WTC11 (cell line): ENCODE measurements around the gene CNGA3. TPM values are rescaled to one million over a fixed set of nuclear protein-coding genes. Genes with fewer than 3 reads are reported as not detected.
A peak's percentile ranks its signal among the peaks of the same experiment; 100 is the strongest.

ENCODE experiments used
- ATAC-seq: fragments of 200-7000 bp; cut with Tn5 transposase; 2 replicates; pipeline ENCODE4 v1.10.0; 2021; ENCODE audit warnings: mild to moderate bottlenecking, moderate library complexity
- CTCF ChIA-PET: fragments of 300-600 bp; sonication (Branson Sonifier 250); formaldehyde crosslinking; loops from one replicate; lab custom pipeline; 2021; ENCODE audit warnings: antibody characterized with exemption; lab: Charles Lee
- POLR2A ChIA-PET: fragments of 350-600 bp; sonication (Branson Sonifier 250); formaldehyde crosslinking; loops from one replicate; lab custom pipeline; 2021; ENCODE audit warnings: antibody characterized with exemption; lab: Charles Lee
- DNase-seq: peaks from one replicate; pipeline ENCODE4 v3.0.0; 2021; ENCODE audit warnings: low spot score
- H3K27ac Mint-ChIP-seq: 2 replicates; pipeline ENCODE4 v1.8.0; 2021; ENCODE audit warnings: mixed read lengths
- H3K27me3 Mint-ChIP-seq: 2 replicates; pipeline ENCODE4 v1.8.0; 2021; ENCODE audit warnings: low read depth, mild to moderate bottlenecking, moderate library complexity, mixed read lengths
- H3K36me3 Mint-ChIP-seq: 2 replicates; pipeline ENCODE4 v1.8.0; 2021; ENCODE audit warnings: mixed read lengths
- H3K4me1 Mint-ChIP-seq: 2 replicates; pipeline ENCODE4 v1.8.0; 2022; ENCODE audit warnings: mixed read lengths
- H3K4me3 Mint-ChIP-seq: 2 replicates; pipeline ENCODE4 v1.8.0; 2021; ENCODE audit warnings: mild to moderate bottlenecking, moderate library complexity, mixed read lengths
- H3K9me3 Mint-ChIP-seq: 2 replicates; pipeline ENCODE4 v1.8.0; 2021; ENCODE audit warnings: mixed read lengths
- CREM ChIP-seq: sonication (generic); formaldehyde crosslinking; IDR thresholded peaks from 2 replicates; pipeline ENCODE4 v1.8.1; 2022; ENCODE audit warnings: mild to moderate bottlenecking, missing genetic modification reagents, moderate library complexity
- ETV6 ChIP-seq: sonication (generic); formaldehyde crosslinking; IDR thresholded peaks from 2 replicates; pipeline ENCODE4 v1.8.1; 2022; ENCODE audit warnings: mild to moderate bottlenecking, missing genetic modification reagents
- FOXJ3 ChIP-seq: sonication (generic); formaldehyde crosslinking; IDR thresholded peaks from 2 replicates; pipeline ENCODE4 v1.9.0; 2021; ENCODE audit warnings: missing genetic modification reagents, mild to moderate bottlenecking, borderline replicate concordance
- FOXK1 ChIP-seq: sonication (generic); formaldehyde crosslinking; IDR thresholded peaks from 2 replicates; pipeline ENCODE4 v1.8.0; 2022; ENCODE audit warnings: mild to moderate bottlenecking, moderate library complexity, missing genetic modification reagents
- GRHL2 ChIP-seq: fragments of 250-450 bp; sonication (Bioruptor Pico); IDR thresholded peaks from 2 replicates; pipeline ENCODE4 v1.8.0; 2022; ENCODE audit warnings: mild to moderate bottlenecking, moderate library complexity; ENCODE audit not compliant: insufficient replicate concordance, severe bottlenecking
- JAZF1 ChIP-seq: fragments of 250-450 bp; sonication (Bioruptor Pico); IDR thresholded peaks from 2 replicates; pipeline ENCODE4 v1.9.0; 2021; ENCODE audit warnings: moderate library complexity, mild to moderate bottlenecking, inconsistent platforms
- NFATC4 ChIP-seq: fragments of 250-450 bp; sonication (Bioruptor Pico); IDR thresholded peaks from 2 replicates; pipeline ENCODE4 v1.9.0; 2021; ENCODE audit warnings: mild to moderate bottlenecking
- NR3C1 ChIP-seq: sonication (generic); formaldehyde crosslinking; conservative IDR thresholded peaks from 2 replicates; pipeline ENCODE4 v1.8.1; 2023; ENCODE audit warnings: low read depth, mild to moderate bottlenecking, missing genetic modification reagents
- RELA ChIP-seq: sonication (generic); formaldehyde crosslinking; IDR thresholded peaks from 2 replicates; pipeline ENCODE4 v1.8.1; 2022; ENCODE audit warnings: missing genetic modification reagents, mild to moderate bottlenecking, borderline replicate concordance
- RORB ChIP-seq: fragments of 250-450 bp; sonication (Bioruptor Pico); IDR thresholded peaks from 2 replicates; pipeline ENCODE4 v1.9.0; 2021; ENCODE audit warnings: mild to moderate bottlenecking
- TCF7 ChIP-seq: sonication (generic); formaldehyde crosslinking; IDR thresholded peaks from 2 replicates; pipeline ENCODE4 v1.8.0; 2022; ENCODE audit warnings: mild to moderate bottlenecking, low read depth, missing genetic modification reagents, moderate library complexity
- TEAD1 ChIP-seq: sonication (generic); formaldehyde crosslinking; IDR thresholded peaks from 2 replicates; pipeline ENCODE4 v1.8.0; 2022; ENCODE audit warnings: mild to moderate bottlenecking, missing genetic modification reagents
- TEAD4 ChIP-seq: sonication (generic); formaldehyde crosslinking; IDR thresholded peaks from 2 replicates; pipeline ENCODE4 v1.8.0; 2022; ENCODE audit warnings: mild to moderate bottlenecking, missing genetic modification reagents
- ZNF121 ChIP-seq: sonication (generic); formaldehyde crosslinking; IDR thresholded peaks from 2 replicates; pipeline ENCODE4 v1.8.0; 2023; ENCODE audit warnings: missing genetic modification reagents
- ZNF138 ChIP-seq: sonication (generic); formaldehyde crosslinking; conservative IDR thresholded peaks from 2 replicates; pipeline ENCODE4 v1.8.1; 2022; ENCODE audit warnings: mild to moderate bottlenecking, moderate library complexity, missing genetic modification reagents
- ZNF263 ChIP-seq: sonication (generic); formaldehyde crosslinking; IDR thresholded peaks from 2 replicates; pipeline ENCODE4 v1.8.1; 2022; ENCODE audit warnings: low read depth, mild to moderate bottlenecking, moderate library complexity, missing genetic modification reagents
- ZNF396 ChIP-seq: fragments of 250-450 bp; sonication (Bioruptor Pico); IDR thresholded peaks from 2 replicates; pipeline ENCODE4 v1.8.0; 2021; ENCODE audit warnings: mild to moderate bottlenecking, moderate library complexity, borderline replicate concordance
- ZNF416 ChIP-seq: fragments of 250-450 bp; sonication (Bioruptor Pico); IDR thresholded peaks from 2 replicates; pipeline ENCODE4 v1.9.0; 2021; ENCODE audit warnings: mild to moderate bottlenecking, inconsistent platforms
- total RNA-seq: library from RNA; stranded (reverse); gene quantifications from 3 replicates; pipeline ENCODE4 v1.2.3, GENCODE V29; 2021
- TF ChIP-seq, protein P1 (sequence below): sonication (generic); formaldehyde crosslinking; IDR thresholded peaks from 2 replicates; pipeline ENCODE4 v1.8.1; 2023; ENCODE audit warnings: mild to moderate bottlenecking, missing genetic modification reagents
- TF ChIP-seq, protein P2 (sequence below): fragments of 250-450 bp; sonication (Bioruptor Pico); IDR thresholded peaks from 2 replicates; pipeline ENCODE4 v1.9.0; 2021; ENCODE audit warnings: moderate library complexity, mild to moderate bottlenecking, inconsistent platforms, borderline replicate concordance
- TF ChIP-seq, protein P3 (sequence below): sonication (generic); formaldehyde crosslinking; IDR thresholded peaks from 2 replicates; pipeline ENCODE4 v1.8.1; 2022; ENCODE audit warnings: mild to moderate bottlenecking, missing genetic modification reagents, moderate library complexity, borderline replicate concordance
- TF ChIP-seq, protein P4 (sequence below): sonication (generic); formaldehyde crosslinking; IDR thresholded peaks from 2 replicates; pipeline ENCODE4 v1.8.1; 2023; ENCODE audit warnings: mild to moderate bottlenecking, missing genetic modification reagents, moderate library complexity
- TF ChIP-seq, protein P5 (sequence below): fragments of 200-600 bp; IDR thresholded peaks from 2 replicates; pipeline ENCODE4 v1.8.0; 2022; ENCODE audit warnings: antibody characterized with exemption
- TF ChIP-seq, protein P6 (sequence below): fragments of 250-450 bp; sonication (Bioruptor Pico); IDR thresholded peaks from 2 replicates; pipeline ENCODE4 v1.9.0; 2021; ENCODE audit warnings: mild to moderate bottlenecking

CNGA3 gene
- total RNA-seq, 1 experiment from 2014 or later = not detected

DNA sequence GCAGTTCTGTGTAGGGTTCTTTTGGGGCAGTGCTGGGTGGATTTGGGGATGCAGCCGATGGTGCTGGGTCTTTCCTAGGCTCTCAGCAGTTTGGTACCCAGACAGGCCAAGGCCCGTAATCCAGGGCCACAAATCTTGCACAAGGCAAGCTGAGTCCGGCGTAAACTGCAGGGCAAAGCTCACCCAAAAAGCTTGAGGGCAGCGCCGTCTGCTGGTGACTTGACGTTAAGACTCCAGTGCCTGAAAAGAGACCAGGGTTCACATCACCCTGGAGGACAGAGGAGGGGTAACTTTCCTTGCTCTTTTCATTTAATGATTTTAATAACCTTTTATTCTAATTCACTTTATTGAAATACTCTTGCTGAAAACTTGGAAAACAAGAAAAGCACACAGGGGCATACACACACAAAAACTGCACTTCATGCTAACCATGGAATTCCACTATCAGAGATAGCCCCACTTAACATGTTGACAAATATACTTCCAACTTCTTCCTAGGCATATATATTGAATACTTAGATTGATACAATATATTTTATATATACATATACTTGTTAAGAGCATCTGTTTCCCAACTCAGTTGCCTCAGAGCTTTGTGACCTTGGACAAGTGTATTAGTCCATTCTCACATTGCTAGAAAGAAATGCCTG lies 38.9 kb downstream of the CNGA3 start:
- H3K27ac Mint-ChIP-seq = no peak overlapping the region
- POLR2A ChIA-PET = no interaction called here

DNA sequence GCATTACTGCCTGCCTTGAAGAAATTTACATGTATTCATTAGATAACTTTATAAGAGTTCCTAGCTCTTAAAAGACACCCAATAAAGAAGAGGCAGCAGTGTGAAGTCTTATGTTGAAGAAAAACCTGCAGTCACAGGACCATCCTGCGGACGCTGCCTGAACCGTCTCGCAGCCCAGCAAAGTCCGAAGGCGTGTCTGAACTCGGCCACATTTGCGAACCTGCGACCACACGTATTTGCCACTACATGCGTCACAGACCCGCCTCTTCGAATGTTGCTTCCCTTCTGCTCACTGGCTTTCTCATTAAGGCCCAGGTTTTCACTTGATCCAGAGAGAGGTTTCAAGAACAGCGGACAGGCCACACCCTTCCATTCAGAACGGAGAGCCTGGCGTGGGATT lies 41.2 kb downstream of the CNGA3 start:
- H3K27me3 Mint-ChIP-seq = no peaks in the 10 kb centered on the region
- TF ChIP-seq ZNF396 (CRISPR knock-in tag) (no peak), TEAD1 (CRISPR knock-in tag) (no peak), GRHL2 (CRISPR knock-in tag) (no peak), TEAD4 (CRISPR knock-in tag) (no peak), NR3C1 (no peak), FOXJ3 (CRISPR knock-in tag) (no peak), ETV6 (CRISPR knock-in tag) (no peak), RELA (CRISPR knock-in tag) (no peak)
- TF ChIP-seq, protein P1, sequence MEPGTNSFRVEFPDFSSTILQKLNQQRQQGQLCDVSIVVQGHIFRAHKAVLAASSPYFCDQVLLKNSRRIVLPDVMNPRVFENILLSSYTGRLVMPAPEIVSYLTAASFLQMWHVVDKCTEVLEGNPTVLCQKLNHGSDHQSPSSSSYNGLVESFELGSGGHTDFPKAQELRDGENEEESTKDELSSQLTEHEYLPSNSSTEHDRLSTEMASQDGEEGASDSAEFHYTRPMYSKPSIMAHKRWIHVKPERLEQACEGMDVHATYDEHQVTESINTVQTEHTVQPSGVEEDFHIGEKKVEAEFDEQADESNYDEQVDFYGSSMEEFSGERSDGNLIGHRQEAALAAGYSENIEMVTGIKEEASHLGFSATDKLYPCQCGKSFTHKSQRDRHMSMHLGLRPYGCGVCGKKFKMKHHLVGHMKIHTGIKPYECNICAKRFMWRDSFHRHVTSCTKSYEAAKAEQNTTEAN = no peak
- TF ChIP-seq, protein P2, sequence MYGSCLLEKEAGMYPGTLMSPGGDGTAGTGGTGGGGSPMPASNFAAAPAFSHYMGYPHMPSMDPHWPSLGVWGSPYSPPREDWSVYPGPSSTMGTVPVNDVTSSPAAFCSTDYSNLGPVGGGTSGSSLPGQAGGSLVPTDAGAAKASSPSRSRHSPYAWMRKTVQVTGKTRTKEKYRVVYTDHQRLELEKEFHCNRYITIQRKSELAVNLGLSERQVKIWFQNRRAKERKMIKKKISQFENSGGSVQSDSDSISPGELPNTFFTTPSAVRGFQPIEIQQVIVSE (CRISPR knock-in tag) = no peak
- TF ChIP-seq, protein P3, sequence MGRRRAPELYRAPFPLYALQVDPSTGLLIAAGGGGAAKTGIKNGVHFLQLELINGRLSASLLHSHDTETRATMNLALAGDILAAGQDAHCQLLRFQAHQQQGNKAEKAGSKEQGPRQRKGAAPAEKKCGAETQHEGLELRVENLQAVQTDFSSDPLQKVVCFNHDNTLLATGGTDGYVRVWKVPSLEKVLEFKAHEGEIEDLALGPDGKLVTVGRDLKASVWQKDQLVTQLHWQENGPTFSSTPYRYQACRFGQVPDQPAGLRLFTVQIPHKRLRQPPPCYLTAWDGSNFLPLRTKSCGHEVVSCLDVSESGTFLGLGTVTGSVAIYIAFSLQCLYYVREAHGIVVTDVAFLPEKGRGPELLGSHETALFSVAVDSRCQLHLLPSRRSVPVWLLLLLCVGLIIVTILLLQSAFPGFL (CRISPR knock-in tag) = no peak
- TF ChIP-seq, protein P4, sequence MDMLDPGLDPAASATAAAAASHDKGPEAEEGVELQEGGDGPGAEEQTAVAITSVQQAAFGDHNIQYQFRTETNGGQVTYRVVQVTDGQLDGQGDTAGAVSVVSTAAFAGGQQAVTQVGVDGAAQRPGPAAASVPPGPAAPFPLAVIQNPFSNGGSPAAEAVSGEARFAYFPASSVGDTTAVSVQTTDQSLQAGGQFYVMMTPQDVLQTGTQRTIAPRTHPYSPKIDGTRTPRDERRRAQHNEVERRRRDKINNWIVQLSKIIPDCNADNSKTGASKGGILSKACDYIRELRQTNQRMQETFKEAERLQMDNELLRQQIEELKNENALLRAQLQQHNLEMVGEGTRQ (CRISPR knock-in tag) = no peak
- POLR2A ChIA-PET = no interaction called here
- DNase-seq (no peak), ATAC-seq (no peak)
- H3K4me1 Mint-ChIP-seq = peaks cover 13% of the 10 kb centered on the region
- no peak overlapping the region for H3K27ac Mint-ChIP-seq
- H3K9me3 Mint-ChIP-seq = no peaks in the 10 kb centered on the region
- CTCF ChIA-PET = interaction anchor here (0.6 kb wide), 1 partner anchor 723 kb away, joined by 3 read pairs; no protein-coding TSS in a partner anchor
- H3K36me3 Mint-ChIP-seq = no peaks in the 10 kb centered on the region
- H3K4me3 Mint-ChIP-seq = no peak overlapping the region

More for the DNA sequence above, 38.9 kb downstream of the CNGA3 start:
- Mint-ChIP-seq H3K4me3 (no peak overlapping the region), H3K27me3 (peaks cover 5% of the 10 kb centered on the region; the same call in 1 of the 2 replicates), H3K36me3 (no peaks in the 10 kb centered on the region), H3K9me3 (no peaks in the 10 kb centered on the region), H3K4me1 (peaks cover 15% of the 10 kb centered on the region)
- peak; percentile 87 for DNase-seq
- TF ChIP-seq RORB (CRISPR knock-in tag) = no peak
- TF ChIP-seq FOXK1 (CRISPR knock-in tag) = no peak
- TF ChIP-seq ZNF263 (CRISPR knock-in tag) = no peak
- no peak for TF ChIP-seq JAZF1 (CRISPR knock-in tag)
- TF ChIP-seq, protein P5, sequence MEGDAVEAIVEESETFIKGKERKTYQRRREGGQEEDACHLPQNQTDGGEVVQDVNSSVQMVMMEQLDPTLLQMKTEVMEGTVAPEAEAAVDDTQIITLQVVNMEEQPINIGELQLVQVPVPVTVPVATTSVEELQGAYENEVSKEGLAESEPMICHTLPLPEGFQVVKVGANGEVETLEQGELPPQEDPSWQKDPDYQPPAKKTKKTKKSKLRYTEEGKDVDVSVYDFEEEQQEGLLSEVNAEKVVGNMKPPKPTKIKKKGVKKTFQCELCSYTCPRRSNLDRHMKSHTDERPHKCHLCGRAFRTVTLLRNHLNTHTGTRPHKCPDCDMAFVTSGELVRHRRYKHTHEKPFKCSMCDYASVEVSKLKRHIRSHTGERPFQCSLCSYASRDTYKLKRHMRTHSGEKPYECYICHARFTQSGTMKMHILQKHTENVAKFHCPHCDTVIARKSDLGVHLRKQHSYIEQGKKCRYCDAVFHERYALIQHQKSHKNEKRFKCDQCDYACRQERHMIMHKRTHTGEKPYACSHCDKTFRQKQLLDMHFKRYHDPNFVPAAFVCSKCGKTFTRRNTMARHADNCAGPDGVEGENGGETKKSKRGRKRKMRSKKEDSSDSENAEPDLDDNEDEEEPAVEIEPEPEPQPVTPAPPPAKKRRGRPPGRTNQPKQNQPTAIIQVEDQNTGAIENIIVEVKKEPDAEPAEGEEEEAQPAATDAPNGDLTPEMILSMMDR = peak; percentile 94
- TF ChIP-seq ZNF416 = no peak
- TF ChIP-seq CREM (CRISPR knock-in tag) = no peak
- TF ChIP-seq NFATC4 (CRISPR knock-in tag) = no peak
- TF ChIP-seq, protein P1 = no peak
- TF ChIP-seq, protein P6, sequence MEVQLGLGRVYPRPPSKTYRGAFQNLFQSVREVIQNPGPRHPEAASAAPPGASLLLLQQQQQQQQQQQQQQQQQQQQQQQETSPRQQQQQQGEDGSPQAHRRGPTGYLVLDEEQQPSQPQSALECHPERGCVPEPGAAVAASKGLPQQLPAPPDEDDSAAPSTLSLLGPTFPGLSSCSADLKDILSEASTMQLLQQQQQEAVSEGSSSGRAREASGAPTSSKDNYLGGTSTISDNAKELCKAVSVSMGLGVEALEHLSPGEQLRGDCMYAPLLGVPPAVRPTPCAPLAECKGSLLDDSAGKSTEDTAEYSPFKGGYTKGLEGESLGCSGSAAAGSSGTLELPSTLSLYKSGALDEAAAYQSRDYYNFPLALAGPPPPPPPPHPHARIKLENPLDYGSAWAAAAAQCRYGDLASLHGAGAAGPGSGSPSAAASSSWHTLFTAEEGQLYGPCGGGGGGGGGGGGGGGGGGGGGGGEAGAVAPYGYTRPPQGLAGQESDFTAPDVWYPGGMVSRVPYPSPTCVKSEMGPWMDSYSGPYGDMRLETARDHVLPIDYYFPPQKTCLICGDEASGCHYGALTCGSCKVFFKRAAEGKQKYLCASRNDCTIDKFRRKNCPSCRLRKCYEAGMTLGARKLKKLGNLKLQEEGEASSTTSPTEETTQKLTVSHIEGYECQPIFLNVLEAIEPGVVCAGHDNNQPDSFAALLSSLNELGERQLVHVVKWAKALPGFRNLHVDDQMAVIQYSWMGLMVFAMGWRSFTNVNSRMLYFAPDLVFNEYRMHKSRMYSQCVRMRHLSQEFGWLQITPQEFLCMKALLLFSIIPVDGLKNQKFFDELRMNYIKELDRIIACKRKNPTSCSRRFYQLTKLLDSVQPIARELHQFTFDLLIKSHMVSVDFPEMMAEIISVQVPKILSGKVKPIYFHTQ (CRISPR knock-in tag) = no peak
- TF ChIP-seq TCF7 = no peak
- TF ChIP-seq ZNF138 (CRISPR knock-in tag) = no peak
- TF ChIP-seq ZNF396 (CRISPR knock-in tag) = no peak
- peak; percentile 58; the same call in 1 of the 2 replicates for TF ChIP-seq ZNF121 (CRISPR knock-in tag)
- TF ChIP-seq, all 79 proteins: peak for 2
- CTCF ChIA-PET = interaction anchor here (0.6 to 1.3 kb wide), 27 partner anchors 9 to 685 kb away, joined by 3 to 11 read pairs (median 3); no protein-coding TSS in a partner anchor
- ATAC-seq = peak; percentile 88
